Omental fat pad (tissue), 4 donors: ENCODE results near the gene TRAF2. TPM values are rescaled to one million over a fixed set of nuclear protein-coding genes. Genes with fewer than 3 reads are reported as not detected.

Experiments used
- ATAC-seq: fragments of 150-250 bp; one replicate; pipeline ENCODE4 v1.9.1; 2016; ENCODE audit warnings: mild to moderate bottlenecking, moderate library complexity; ENCODE audit not compliant: low FRiP score
- DNase-seq: peaks from one replicate; pipeline ENCODE4 v3.0.0-alpha.2; 2019; ENCODE audit warnings: low spot score
- CTCF ChIP-seq, 3 donors: fragments of 450-650 bp; IDR thresholded peaks; one replicate each; pipeline ENCODE4 v1.5.1; 2016 to 2017; ENCODE audit warnings: antibody characterized with exemption in 3 of 3, mild to moderate bottlenecking in 3 of 3, moderate library complexity in 2 of 3
- total RNA-seq, 4 donors: library from RNA; depleted of rRNA; stranded (reverse); fragments of >200 nt; gene quantifications; one replicate each; pipeline ENCODE4 v1.1.0, GENCODE V29; 2016

Gene TRAF2
- total RNA-seq, 4 donors from 2014 or later, result 3.2 to 9.1 (median 5.1) TPM

GRCh38 chr9:136958898-136959850 lies 72.9 kb downstream of the TRAF2 start:
- ATAC-seq, result no peak
- DNase-seq, result no peak

GRCh38 chr9:136960212-136960937 lies 74.1 kb downstream of the TRAF2 start:
- ATAC-seq (no peak), DNase-seq (no peak)
- no peak for TF ChIP-seq CTCF (IDR thresholded peaks at IDR 0.05)

More at GRCh38 chr9:136958898-136959850, 72.9 kb downstream of the TRAF2 start:
- TF ChIP-seq CTCF (IDR thresholded peaks at IDR 0.05), result no peak

GRCh38 chr9:136960938-136961275 lies 74.6 kb downstream of the TRAF2 start:
- ATAC-seq (no peak), DNase-seq (no peak)
- no peak for TF ChIP-seq CTCF (IDR thresholded peaks at IDR 0.05)

GRCh38 chr9:136961279-136962065 lies 75.2 kb downstream of the TRAF2 start:
- DNase-seq, result no peak
- TF ChIP-seq CTCF (IDR thresholded peaks at IDR 0.05), result no peak
- no peak for ATAC-seq

GRCh38 chr9:136962163-136962562 lies 75.8 kb downstream of the TRAF2 start:
- DNase-seq, result no peak
- no peak for TF ChIP-seq CTCF (IDR thresholded peaks at IDR 0.05)
- ATAC-seq, result no peak

GRCh38 chr9:136962701-136963248 lies 76.5 kb downstream of the TRAF2 start:
- ATAC-seq, result no peak
- no peak for TF ChIP-seq CTCF (IDR thresholded peaks at IDR 0.05)

More at GRCh38 chr9:136962701-136963248, 76.5 kb downstream of the TRAF2 start:
- DNase-seq, result no peak
